ENCODE data around the gene OTOS.

DNA sequence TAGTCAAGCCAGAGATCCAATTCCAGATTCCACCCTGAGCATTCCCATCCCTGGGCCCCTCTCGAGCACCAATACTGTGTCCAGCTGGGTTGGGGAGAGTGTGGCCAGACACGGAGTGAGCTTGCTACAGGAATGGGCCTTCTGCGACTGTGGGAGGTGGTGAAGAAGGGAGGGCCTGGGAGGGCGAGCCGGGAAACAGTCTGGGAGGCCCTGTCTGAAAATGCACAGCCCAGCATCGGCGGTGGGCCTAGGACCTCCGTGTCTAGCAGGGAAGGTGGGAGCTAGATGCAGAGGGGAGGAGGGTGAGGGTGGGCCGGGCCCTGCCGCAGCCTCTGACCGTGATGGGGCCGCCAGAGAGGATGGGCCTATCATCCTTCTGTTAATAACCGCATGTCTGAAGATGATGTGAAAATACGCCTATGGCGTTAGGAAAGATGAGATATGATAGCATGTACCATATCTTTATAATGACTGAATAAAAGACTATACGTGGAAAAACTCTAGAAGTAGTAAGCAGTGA is 1.9 kb upstream of the OTOS start:
- TF ChIP-seq, protein P1, sequence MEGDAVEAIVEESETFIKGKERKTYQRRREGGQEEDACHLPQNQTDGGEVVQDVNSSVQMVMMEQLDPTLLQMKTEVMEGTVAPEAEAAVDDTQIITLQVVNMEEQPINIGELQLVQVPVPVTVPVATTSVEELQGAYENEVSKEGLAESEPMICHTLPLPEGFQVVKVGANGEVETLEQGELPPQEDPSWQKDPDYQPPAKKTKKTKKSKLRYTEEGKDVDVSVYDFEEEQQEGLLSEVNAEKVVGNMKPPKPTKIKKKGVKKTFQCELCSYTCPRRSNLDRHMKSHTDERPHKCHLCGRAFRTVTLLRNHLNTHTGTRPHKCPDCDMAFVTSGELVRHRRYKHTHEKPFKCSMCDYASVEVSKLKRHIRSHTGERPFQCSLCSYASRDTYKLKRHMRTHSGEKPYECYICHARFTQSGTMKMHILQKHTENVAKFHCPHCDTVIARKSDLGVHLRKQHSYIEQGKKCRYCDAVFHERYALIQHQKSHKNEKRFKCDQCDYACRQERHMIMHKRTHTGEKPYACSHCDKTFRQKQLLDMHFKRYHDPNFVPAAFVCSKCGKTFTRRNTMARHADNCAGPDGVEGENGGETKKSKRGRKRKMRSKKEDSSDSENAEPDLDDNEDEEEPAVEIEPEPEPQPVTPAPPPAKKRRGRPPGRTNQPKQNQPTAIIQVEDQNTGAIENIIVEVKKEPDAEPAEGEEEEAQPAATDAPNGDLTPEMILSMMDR (IDR thresholded peaks at IDR 0.05), result no peak
- TF ChIP-seq POLR2A (IDR thresholded peaks at IDR 0.05) (no peak), POLR2AphosphoS5 (IDR thresholded peaks at IDR 0.05) (no peak)

Measured in prostate gland (tissue), 2 donors.